MCF 10A (cell line): ENCODE results near the gene CNTN2. TPM values are rescaled to one million over a fixed set of nuclear protein-coding genes. Genes with fewer than 3 reads are reported as not detected.

ENCODE experiments used
- BruUV-seq: library from RNA; stranded (reverse); fragments of 400-500 nt; replicated peaks from 2 replicates; lab custom pipeline; 2021; lab: Mats Ljungman, UMichigan
- CTCF ChIA-PET: fragments of 300-600 bp; sonication (Branson Sonifier 250); formaldehyde crosslinking; extraction: SDS; loops from one replicate; lab custom pipeline; 2021; ENCODE audit warnings: antibody characterized with exemption, inconsistent platforms; lab: Yijun Ruan, JAX
- POLR2A ChIA-PET: fragments of 300-600, 350-650 bp; sonication (Branson Sonifier 250); formaldehyde crosslinking; extraction: SDS; loops from one replicate; lab custom pipeline; 2020; ENCODE audit warnings: antibody characterized with exemption, inconsistent platforms; lab: Yijun Ruan, JAX
- DNase-seq: peaks from one replicate; pipeline ENCODE4 v3.0.0-alpha.2; 2018; ENCODE audit not compliant: unreplicated experiment
- H3K27ac Mint-ChIP-seq: one replicate; pipeline ENCODE4 v1.8.0; 2022; ENCODE audit warnings: mild to moderate bottlenecking, low read depth, mixed read lengths; ENCODE audit not compliant: unreplicated experiment
- H3K27me3 Mint-ChIP-seq: one replicate; pipeline ENCODE4 v1.8.0; 2022; ENCODE audit warnings: mixed read lengths; ENCODE audit not compliant: insufficient read depth, unreplicated experiment
- H3K36me3 Mint-ChIP-seq: one replicate; pipeline ENCODE4 v1.8.0; 2022; ENCODE audit warnings: mild to moderate bottlenecking, moderate library complexity, mixed read lengths; ENCODE audit not compliant: insufficient read depth, unreplicated experiment
- H3K4me1 Mint-ChIP-seq: one replicate; pipeline ENCODE4 v1.8.0; 2022; ENCODE audit warnings: mixed read lengths; ENCODE audit not compliant: insufficient read depth, unreplicated experiment
- H3K4me3 Mint-ChIP-seq: one replicate; pipeline ENCODE4 v1.8.0; 2022; ENCODE audit warnings: mild to moderate bottlenecking, moderate library complexity, mixed read lengths; ENCODE audit not compliant: unreplicated experiment
- H3K9me3 Mint-ChIP-seq: one replicate; pipeline ENCODE4 v1.8.0; 2022; ENCODE audit warnings: mixed read lengths; ENCODE audit not compliant: unreplicated experiment
- intact Hi-C: fragments of 100-400 bp; cut with micrococcal nuclease; formaldehyde crosslinking; loops from 2 replicates; pipeline ENCODE4 v1.14.1; 2022
- total RNA-seq: library from RNA; stranded (reverse); gene quantifications from 2 replicates; pipeline ENCODE4 v1.2.3, GENCODE V29; 2022
- TF ChIP-seq, protein P1 (sequence below): fragments of 200-600 bp; IDR thresholded peaks from one replicate; pipeline ENCODE4 v1.8.0; 2022; ENCODE audit warnings: antibody characterized with exemption, mild to moderate bottlenecking; ENCODE audit not compliant: unreplicated experiment

Gene CNTN2
- total RNA-seq, 1 experiment from 2014 or later: 0.05 TPM

DNA sequence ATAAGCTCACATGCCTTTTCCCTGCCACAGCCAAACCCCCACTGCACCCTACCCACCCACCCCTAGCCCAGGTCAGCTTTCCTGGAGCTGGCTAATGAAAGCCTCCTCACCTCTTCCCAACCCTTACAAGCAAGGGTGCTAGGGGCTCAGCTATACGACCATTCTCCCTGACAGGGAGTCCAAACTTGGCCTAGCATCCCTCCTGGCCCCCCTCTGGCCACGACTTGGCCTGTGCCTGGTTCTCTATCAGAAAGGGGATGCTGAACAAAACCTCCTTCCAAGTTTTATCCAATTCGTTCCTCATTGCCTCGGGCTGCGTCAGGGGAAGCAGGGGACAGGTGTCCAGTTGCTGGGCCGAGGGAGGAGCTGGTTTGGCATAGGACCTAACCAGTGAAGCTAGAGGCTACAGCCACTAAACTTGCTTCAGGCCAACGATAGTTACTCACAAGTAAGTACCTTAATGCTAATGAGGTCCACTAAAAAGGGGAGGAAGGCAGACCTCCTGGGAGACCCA lies 32.7 kb downstream of the CNTN2 start:
- intact Hi-C loops: no loop called here
- CTCF ChIA-PET: interaction anchor here (0.6 to 10.7 kb wide), 11 partner anchors 10 to 180 kb away, joined by 3 to 182 read pairs (median 6); no protein-coding TSS in a partner anchor
- POLR2A ChIA-PET: interaction anchor here (1.0 to 6.9 kb wide), 6 partner anchors 8 to 46 kb away, joined by 3 to 53 read pairs (median 4); partner anchors contain the start of gene RBBP5
- H3K27ac Mint-ChIP-seq: no peak overlapping the region
- H3K4me3 Mint-ChIP-seq: no peak overlapping the region
- no TSS peak for BruUV-seq
- no peak for DNase-seq
- TF ChIP-seq, protein P1, sequence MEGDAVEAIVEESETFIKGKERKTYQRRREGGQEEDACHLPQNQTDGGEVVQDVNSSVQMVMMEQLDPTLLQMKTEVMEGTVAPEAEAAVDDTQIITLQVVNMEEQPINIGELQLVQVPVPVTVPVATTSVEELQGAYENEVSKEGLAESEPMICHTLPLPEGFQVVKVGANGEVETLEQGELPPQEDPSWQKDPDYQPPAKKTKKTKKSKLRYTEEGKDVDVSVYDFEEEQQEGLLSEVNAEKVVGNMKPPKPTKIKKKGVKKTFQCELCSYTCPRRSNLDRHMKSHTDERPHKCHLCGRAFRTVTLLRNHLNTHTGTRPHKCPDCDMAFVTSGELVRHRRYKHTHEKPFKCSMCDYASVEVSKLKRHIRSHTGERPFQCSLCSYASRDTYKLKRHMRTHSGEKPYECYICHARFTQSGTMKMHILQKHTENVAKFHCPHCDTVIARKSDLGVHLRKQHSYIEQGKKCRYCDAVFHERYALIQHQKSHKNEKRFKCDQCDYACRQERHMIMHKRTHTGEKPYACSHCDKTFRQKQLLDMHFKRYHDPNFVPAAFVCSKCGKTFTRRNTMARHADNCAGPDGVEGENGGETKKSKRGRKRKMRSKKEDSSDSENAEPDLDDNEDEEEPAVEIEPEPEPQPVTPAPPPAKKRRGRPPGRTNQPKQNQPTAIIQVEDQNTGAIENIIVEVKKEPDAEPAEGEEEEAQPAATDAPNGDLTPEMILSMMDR: no peak
- no peaks in the 10 kb centered on the region for H3K27me3 Mint-ChIP-seq
- peaks cover 29% of the 10 kb centered on the region for H3K4me1 Mint-ChIP-seq
- no peaks in the 10 kb centered on the region for H3K9me3 Mint-ChIP-seq
- no peaks in the 10 kb centered on the region for H3K36me3 Mint-ChIP-seq

DNA sequence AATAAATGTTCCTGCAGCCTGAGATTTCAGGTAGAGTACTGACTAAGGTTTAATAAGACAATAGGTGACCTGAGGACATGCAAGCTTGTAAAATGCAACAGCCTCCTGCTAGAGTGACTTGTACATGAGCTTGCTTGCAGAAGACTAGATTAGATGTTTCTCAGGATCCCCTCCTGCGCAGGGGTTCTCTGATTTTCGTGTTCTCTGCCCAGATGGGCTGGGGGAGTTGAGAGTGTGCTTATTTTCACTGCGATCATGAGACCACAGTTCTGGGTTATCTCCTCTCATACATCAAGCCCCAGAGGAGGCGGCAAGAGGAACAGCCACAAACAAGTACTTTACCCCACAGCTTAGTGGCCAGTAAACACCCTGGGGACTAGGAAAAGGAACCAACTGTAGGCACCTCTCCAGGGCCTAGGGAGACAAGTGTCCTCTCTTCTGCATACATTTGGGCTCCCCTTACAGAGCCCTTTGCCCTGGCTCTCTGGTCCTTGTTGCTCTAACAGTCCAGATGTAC lies 33.3 kb downstream of the CNTN2 start:
- H3K27ac Mint-ChIP-seq: no peak overlapping the region
- TF ChIP-seq, protein P1: no peak
- no peak for DNase-seq
- POLR2A ChIA-PET: interaction anchor here (1.1 to 6.9 kb wide), 5 partner anchors 8 to 46 kb away, joined by 3 to 53 read pairs (median 6); partner anchors contain the start of gene RBBP5
- H3K27me3 Mint-ChIP-seq: no peaks in the 10 kb centered on the region
- no peaks in the 10 kb centered on the region for H3K36me3 Mint-ChIP-seq
- H3K4me3 Mint-ChIP-seq: no peak overlapping the region
- CTCF ChIA-PET: interaction anchor here (0.6 to 10.7 kb wide), 10 partner anchors 10 to 180 kb away, joined by 3 to 182 read pairs (median 6); no protein-coding TSS in a partner anchor
- intact Hi-C loops: no loop called here
- H3K4me1 Mint-ChIP-seq: peaks cover 29% of the 10 kb centered on the region
- BruUV-seq: no TSS peak
- H3K9me3 Mint-ChIP-seq: no peaks in the 10 kb centered on the region

- ChIA-PET CTCF (interaction anchor here (0.8 to 10.7 kb wide), 9 partner anchors 11 to 270 kb away, joined by 3 to 182 read pairs (median 7); no protein-coding TSS in a partner anchor), POLR2A (interaction anchor here (0.6 to 6.9 kb wide), 5 partner anchors 17 to 506 kb away, joined by 3 to 53 read pairs (median 3); partner anchors contain the start of gene RBBP5)
- H3K36me3 Mint-ChIP-seq: peaks cover 8% of the 10 kb centered on the region
Observed at GRCh38 chr1:205077158-205077933, 34.3 kb downstream of the CNTN2 start.

More at GRCh38 chr1:205077158-205077933, 34.3 kb downstream of the CNTN2 start:
- Mint-ChIP-seq H3K4me1 (peaks cover 28% of the 10 kb centered on the region), H3K4me3 (no peak overlapping the region), H3K27me3 (no peaks in the 10 kb centered on the region), H3K9me3 (no peaks in the 10 kb centered on the region), H3K27ac (no peak overlapping the region)
- TF ChIP-seq, protein P1: no peak
- no TSS peak for BruUV-seq
- intact Hi-C loops: no loop called here
- DNase-seq: no peak
